Activated T-cell treated with anti-CD3 and anti-CD28 coated beads, Interleukin-2, amount 50 U/mL, for 48 hours (primary cell): ENCODE data around the gene FAM83E.

Experiments
- DNase-seq, 2 experiments: peaks; one replicate each; pipeline ENCODE4 v3.0.0-alpha.2; 2020

Gene FAM83E

GRCh38 chr19:48571378-48572162 is 43.3 kb downstream of the FAM83E start:
- DNase-seq = no peak

GRCh38 chr19:48569814-48570213 is 45.1 kb downstream of the FAM83E start:
- DNase-seq = no peak

- no peak for DNase-seq
Measured at GRCh38 chr19:48568345-48568886, 46.5 kb downstream of the FAM83E start.

- no peak for DNase-seq
Measured at GRCh38 chr19:48565090-48565489, 49.8 kb downstream of the FAM83E start.
